OCI-LY7 (cell line): ENCODE data around the gene SOX21. TPM values are rescaled to one million over a fixed set of nuclear protein-coding genes. Genes with fewer than 3 reads are reported as not detected.

Experiments
- BruUV-seq: library from RNA; stranded (reverse); fragments of 400-500 nt; replicated peaks from 2 replicates; lab custom pipeline; 2021; lab: Mats Ljungman, UMichigan
- CTCF ChIA-PET: fragments of 300-600 bp; sonication (Branson Sonifier 250); formaldehyde crosslinking; loops from one replicate; lab custom pipeline; 2022; ENCODE audit warnings: antibody characterized with exemption; ENCODE audit not compliant: unreplicated experiment; lab: Charles Lee
- POLR2A ChIA-PET: fragments of 300-600 bp; sonication (Branson Sonifier 250); formaldehyde crosslinking; loops from one replicate; lab custom pipeline; 2022; ENCODE audit warnings: antibody characterized with exemption; lab: Charles Lee
- DNase-seq: peaks from one replicate; pipeline ENCODE4 v3.0.0-alpha.2; 2015; ENCODE audit warnings: low spot score
- H2AFZ ChIP-seq: fragments of 200-600 bp; sonication (generic), shearing (Covaris generic); 2 replicates; pipeline ENCODE4 v1.6.1; 2014; ENCODE audit warnings: mild to moderate bottlenecking, antibody characterized with exemption, low read length, moderate library complexity
- H3K27ac ChIP-seq: fragments of 200-600 bp; sonication (generic); 2 replicates; pipeline ENCODE4 v1.5.1; 2014; ENCODE audit warnings: mixed run types, low read depth, mild to moderate bottlenecking, moderate library complexity, low read length, inconsistent platforms; ENCODE audit not compliant: poor library complexity, severe bottlenecking
- H3K36me3 ChIP-seq: fragments of 200-600 bp; sonication (generic); 2 replicates; pipeline ENCODE4 v1.6.1; 2014; ENCODE audit warnings: mild to moderate bottlenecking, antibody characterized with exemption, low read length, moderate library complexity, mixed read lengths; ENCODE audit not compliant: insufficient read depth
- H3K4me1 ChIP-seq: fragments of 200-600 bp; sonication (generic); 2 replicates; pipeline ENCODE4 v1.5.1; 2014; ENCODE audit warnings: mild to moderate bottlenecking, low read length; ENCODE audit not compliant: insufficient read depth, poor library complexity, severe bottlenecking
- H3K4me2 ChIP-seq: fragments of 200-600 bp; sonication (generic); 2 replicates; pipeline ENCODE4 v1.6.1; 2014; ENCODE audit warnings: mild to moderate bottlenecking, low read length
- H3K4me3 ChIP-seq: fragments of 200-600 bp; sonication (generic); 2 replicates; pipeline ENCODE4 v1.5.1; 2014; ENCODE audit warnings: mild to moderate bottlenecking, low read depth, low read length; ENCODE audit not compliant: poor library complexity, severe bottlenecking
- H3K79me2 ChIP-seq: fragments of 200-600 bp; sonication (generic); 2 replicates; pipeline ENCODE4 v1.6.1; 2016; ENCODE audit warnings: low read depth, mild to moderate bottlenecking, low read length, moderate library complexity, mixed read lengths; ENCODE audit not compliant: insufficient read depth
- H3K9me2 ChIP-seq: fragments of 200-600 bp; sonication (generic); 2 replicates; pipeline ENCODE4 v1.6.1; 2016; ENCODE audit warnings: mild to moderate bottlenecking, low read length, mixed read lengths; ENCODE audit not compliant: insufficient read depth
- H3K9me3 ChIP-seq: fragments of 200-600 bp; sonication (generic); 2 replicates; pipeline ENCODE4 v1.6.1; 2014; ENCODE audit warnings: mild to moderate bottlenecking, mixed run types, low read length, mixed read lengths
- H4K20me1 ChIP-seq: fragments of 200-600 bp; sonication (generic); 2 replicates; pipeline ENCODE4 v1.6.1; 2014; ENCODE audit warnings: mild to moderate bottlenecking, antibody characterized with exemption, low read length, moderate library complexity, mixed read lengths; ENCODE audit not compliant: insufficient read depth
- CTCF ChIP-seq: fragments of 200-600 bp; sonication (generic); conservative IDR thresholded peaks from 2 replicates; pipeline ENCODE4 v1.5.1; 2014; ENCODE audit warnings: mild to moderate bottlenecking, antibody characterized with exemption, low read length, moderate library complexity, mixed read lengths
- EZH2phosphoT487 ChIP-seq: fragments of 200-600 bp; sonication (generic); IDR thresholded peaks from 2 replicates; pipeline ENCODE4 v1.6.1; 2018; ENCODE audit warnings: low read depth, borderline replicate concordance, mild to moderate bottlenecking, mixed run types, antibody characterized with exemption, low read length, moderate library complexity, mixed read lengths
- intact Hi-C: fragments of 100-400 bp; cut with micrococcal nuclease; formaldehyde crosslinking; loops from one replicate; pipeline ENCODE4 v1.10.0; 2022; ENCODE audit not compliant: unreplicated experiment
- small RNA-seq: library from RNA; depleted of rRNA; stranded (forward); fragments of <200 nt; gene quantifications from one replicate; pipeline ENCODE3, GENCODE V24; 2014
- total RNA-seq, 2 experiments: library from RNA; depleted of rRNA in 1 of 2; stranded (reverse); fragments of >200 nt in 1 of 2; shearing (Covaris generic) in 1 of 2; gene quantifications; 2 replicates each; pipeline ENCODE4 v1.2.3, GENCODE V29; 2014 to 2022

The SOX21 gene
- total RNA-seq, 2 experiments from 2014 or later, result not detected

GRCh38 chr13:94660695-94661326 lies 51.5 kb downstream of the SOX21 start:
- POLR2A ChIA-PET, result no interaction called here

More at GRCh38 chr13:94660695-94661326, 51.5 kb downstream of the SOX21 start:
- Histone ChIP-seq H3K9me2 (no peaks in the 10 kb centered on the region), H4K20me1 (no peaks in the 10 kb centered on the region), H3K79me2 (no peaks in the 10 kb centered on the region), H2AFZ (no peak overlapping the region), H3K27ac (no peak overlapping the region), H3K4me3 (no peak overlapping the region), H3K36me3 (no peaks in the 10 kb centered on the region), H3K4me1 (no peaks in the 10 kb centered on the region), H3K4me2 (no peak overlapping the region), H3K9me3 (no peaks in the 10 kb centered on the region)
- BruUV-seq, result no TSS peak
- DNase-seq, result peak; percentile 0
- intact Hi-C loops, result no loop called here
- TF ChIP-seq CTCF (peak; percentile 46), EZH2phosphoT487 (no peak)
- CTCF ChIA-PET, result no interaction called here

Small RNA genes within 50 kb of the gene (small RNA-seq; reads per million reads assigned to genes)
- gene RN7SL585P, result not detected

Other genes starting within 250 kb of the SOX21 start
- 0.05 and 0.25 TPM in 2 replicates for gene DCT, start 232.9 kb downstream of the SOX21 start, total RNA-seq (2014; rRNA removed; shearing (Covaris generic))
- not detected in 2 replicates for gene DCT, start 232.9 kb downstream of the SOX21 start, total RNA-seq (2022)
- 8.0 and 8.8 TPM in 2 replicates for gene TGDS, start 116.4 kb downstream of the SOX21 start, total RNA-seq (2014; rRNA removed; shearing (Covaris generic))
- 7.1 and 7.7 TPM in 2 replicates for gene TGDS, start 116.4 kb downstream of the SOX21 start, total RNA-seq (2022)
- 3.7 and 3.9 TPM in 2 replicates for gene GPR180, start 110.7 kb downstream of the SOX21 start, total RNA-seq (2014; rRNA removed; shearing (Covaris generic))
- 4.1 and 4.7 TPM in 2 replicates for gene GPR180, start 110.7 kb downstream of the SOX21 start, total RNA-seq (2022)